Measurements from ENCODE around the gene CA10.

The CA10 gene

DNA sequence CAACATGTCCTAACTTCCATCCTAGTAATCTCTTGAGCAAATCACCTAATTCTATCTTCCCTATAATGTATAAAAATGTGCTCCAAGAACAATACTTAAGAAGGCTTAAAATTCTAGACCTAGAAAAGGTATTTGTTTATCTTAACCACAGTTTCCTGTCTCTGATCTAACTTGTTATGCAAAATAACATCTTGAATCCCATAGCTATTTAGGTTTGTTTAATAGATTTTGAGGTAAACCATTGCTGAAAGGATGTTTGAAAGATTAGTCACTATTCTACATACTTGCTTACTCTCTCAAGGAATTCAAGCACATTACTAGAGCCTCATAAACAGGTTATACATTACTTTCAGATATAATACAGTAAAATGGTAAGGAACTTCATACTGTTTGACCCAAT, 13.0 kb downstream of the CA10 start:
- no peak for DNase-seq

DNA sequence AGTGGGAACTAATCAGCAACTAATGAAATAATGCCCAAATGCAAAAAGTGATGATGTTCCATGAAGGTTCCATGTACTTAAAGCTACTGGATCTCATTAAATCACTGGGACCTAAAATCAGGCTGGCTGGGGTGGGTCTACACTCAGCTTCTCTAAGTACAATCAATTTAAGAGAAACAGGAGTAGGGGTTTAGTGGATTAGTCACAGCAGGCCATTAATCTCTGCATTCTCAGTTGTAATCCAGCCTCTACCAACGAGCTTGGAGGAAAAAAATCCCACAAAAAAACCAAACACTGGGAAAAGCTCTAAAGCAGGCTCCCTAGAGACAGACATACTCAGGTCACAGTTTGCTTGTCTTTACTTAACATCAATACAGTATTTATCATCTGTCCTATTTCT, 15.0 kb downstream of the CA10 start:
- DNase-seq: no peak

DNA sequence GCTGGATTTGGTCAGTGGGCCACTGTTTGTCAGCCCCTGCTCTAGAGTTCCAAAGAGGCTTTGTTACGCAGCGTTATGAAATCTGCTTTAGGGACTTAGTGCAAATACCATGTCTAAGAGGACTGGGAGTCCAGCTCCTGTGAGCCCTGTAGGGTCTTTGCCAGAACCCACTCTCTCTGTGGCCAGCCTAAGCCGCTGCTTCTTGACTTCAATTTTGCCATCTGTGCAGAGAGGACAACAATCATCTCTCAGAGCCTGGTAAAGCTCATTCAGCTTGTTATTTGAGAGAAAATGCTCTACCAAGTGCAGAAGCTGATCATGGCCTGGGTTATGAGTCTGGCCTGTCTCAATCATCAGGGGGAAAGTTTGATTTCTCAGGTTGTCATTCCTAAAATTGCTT, 17.9 kb downstream of the CA10 start:
- no peak for DNase-seq

DNA sequence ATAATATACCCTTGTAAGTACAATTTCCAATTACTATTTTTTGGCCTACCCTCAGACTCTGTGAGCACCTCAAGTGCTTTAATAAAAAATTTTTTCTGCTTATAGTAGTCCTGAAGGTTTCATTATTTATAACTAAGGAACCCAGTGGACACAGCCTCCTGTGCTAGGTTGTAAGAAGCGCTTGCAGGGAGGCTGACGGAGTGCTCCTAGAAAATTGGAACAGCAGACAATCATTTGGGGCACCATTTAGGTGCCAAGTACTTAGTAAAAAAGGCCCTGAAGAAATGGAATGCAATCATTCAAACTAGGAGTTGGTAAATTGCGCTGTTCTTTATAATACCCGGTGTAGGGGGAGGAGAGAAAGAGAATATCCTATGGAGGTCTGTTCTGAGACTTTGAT, 19.8 kb downstream of the CA10 start:
- no peak for DNase-seq

DNA sequence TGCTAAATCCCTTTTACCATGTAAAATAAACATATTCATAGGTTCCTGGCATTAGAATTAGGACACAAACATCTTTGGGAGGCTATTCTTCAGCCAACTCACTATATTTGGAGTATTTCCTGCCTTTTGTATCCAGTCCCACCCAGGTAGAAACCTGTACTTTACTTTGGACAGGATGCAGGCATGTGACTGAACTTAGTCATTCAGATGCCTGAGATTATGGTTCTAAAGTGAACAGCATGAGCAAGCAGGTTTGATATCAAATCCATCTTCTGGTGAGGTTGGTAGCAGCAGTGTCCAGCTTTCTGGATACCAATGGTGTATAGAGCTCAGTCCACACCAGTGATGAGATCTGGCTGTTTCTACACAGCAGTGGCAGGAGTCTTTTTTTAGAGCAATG, 20.2 kb downstream of the CA10 start:
- DNase-seq: no peak

DNA sequence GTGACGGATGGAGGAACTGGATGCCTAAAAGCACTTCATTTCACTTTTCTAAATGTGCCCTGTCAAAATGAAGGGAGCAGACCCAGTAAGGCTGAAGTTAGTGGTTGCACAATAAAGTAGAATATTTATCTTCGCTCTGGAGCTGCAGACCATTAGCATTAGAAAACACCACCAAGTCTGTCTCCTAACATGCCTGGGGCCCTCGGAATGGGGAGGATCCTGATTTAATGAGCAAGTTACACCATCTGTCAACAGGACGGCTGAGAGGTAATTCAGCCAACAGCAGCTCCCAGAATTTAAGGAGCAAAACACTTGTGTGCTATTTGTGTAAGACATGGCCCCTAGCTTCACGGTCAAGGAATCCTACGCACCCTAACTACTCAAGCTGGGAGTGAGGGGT, 22.3 kb downstream of the CA10 start:
- DNase-seq: no peak

DNA sequence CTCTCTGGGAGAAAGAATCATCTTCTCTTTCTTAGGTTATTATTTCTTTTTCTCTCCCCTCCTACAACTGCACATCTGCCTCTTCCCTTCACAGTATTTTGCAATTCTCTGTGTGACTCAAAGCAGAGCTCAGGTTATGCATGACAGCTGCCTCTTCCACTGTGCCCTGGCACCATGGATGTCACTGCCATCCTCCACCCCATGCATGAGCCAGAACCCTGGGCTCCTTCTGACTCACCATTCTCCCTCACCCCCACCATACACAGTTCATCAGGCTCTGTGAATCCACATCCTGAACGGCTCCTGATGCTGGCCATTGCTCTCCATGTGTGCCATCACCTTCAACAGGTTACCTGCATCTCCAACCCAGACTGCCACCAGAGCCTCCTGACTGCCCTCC, 23.9 kb downstream of the CA10 start:
- DNase-seq: no peak

DNA sequence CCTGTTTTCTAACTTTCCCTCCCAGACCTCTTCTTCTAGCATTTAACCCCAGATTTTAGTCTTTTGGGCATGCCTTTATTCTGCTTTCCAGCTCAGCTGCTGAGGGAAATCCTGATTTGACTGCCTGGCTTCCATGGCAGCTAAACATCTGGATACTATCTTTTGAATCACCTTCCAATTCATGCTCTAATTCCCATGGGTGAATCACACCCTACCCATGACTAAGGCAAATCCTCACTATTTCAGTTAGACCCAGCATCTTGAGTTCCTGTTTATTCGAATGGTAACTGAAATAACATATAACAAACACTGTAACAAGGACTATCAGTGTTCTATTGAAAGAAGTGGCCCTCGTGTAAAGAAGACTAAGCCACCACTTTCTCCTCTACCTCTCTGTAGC, 29.8 kb downstream of the CA10 start:
- DNase-seq: no peak

DNA sequence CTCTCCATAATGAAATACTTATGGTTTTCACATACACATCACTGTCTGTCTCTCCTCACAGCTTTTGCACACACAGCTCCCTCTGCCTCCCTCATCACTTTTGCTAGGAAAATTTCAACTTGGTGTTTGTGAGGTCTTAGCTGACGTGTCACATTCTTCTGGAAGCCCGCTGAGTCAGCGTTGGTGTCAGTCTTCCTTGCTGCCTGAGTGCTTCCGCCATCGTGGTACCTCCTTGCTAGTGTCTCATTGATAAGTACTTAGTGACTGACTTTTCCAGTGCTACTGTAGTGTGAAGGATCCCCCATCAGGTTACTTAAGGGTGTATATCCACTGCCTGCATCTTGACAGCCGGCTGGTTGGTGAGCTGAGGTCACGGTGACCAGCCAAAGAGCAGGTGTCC, 33.5 kb downstream of the CA10 start:
- no peak for DNase-seq

DNA sequence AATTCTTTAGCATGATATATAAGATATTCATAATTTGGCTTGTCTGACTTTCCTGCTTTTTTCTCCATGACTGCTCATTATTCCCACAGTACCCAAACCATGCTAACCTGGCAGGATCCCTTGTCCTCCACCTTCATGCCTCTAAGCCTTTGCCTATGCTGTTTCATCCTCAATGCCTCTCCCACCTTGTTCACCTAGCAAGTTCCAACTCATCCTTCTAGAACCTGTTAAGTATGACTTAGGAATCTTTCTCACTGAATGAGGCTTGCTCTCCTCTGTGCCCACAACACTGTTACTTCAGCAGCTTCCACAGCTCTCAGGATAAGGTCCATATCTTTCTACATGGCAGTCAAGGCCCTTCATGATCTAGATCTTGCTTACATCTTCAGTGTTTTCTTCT, 34.0 kb downstream of the CA10 start:
- DNase-seq: no peak

DNA sequence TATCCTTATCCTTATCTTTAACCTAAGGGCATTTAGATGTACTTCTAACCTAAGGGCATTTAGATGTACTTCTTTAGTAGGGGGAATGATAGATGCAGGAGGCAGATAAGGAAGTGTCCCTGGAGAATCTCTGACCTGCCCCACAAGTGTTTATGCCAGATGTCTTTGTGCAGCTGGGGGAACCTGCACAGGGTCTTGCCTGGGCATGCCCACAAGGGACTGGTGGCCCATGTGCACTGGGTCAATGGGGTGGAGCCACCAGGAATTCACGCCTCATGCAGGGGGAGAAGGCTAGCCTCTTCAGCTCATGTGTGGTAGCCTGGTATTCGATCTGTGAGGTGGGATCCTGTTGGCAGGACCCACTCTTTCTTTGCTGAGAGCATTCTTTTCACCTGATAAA, 38.0 kb downstream of the CA10 start:
- no peak for DNase-seq

DNA sequence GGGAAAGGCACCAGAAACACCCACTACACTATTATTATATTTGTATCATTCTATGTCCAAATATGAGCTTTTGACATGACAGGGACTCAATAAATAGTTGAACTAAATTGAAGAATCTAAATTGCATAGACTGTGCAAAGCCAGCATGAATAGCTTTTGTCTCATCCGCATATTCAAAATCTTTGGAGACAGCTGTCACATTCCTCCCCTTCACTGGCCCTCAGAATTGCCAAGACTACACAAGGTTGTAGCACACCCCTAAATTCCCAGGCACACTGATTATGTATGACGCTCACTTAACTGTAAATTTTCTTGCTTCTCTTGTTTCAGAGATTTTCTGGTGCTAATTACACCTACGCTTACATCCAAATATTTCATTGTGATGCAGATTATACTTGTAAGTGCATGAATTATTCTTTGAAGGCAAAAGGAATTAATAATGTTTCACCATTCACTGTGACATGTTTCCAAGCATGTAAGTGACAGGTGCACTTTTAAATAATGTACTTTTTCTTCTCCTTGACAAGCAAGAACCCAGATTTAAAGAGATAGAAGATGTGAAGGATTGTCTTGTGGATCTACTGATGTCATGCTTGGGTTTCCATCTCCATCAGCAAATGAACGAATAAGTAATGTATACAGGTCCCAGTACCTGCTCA, 47.5 kb downstream of the CA10 start:
- no peak for DNase-seq

DNA sequence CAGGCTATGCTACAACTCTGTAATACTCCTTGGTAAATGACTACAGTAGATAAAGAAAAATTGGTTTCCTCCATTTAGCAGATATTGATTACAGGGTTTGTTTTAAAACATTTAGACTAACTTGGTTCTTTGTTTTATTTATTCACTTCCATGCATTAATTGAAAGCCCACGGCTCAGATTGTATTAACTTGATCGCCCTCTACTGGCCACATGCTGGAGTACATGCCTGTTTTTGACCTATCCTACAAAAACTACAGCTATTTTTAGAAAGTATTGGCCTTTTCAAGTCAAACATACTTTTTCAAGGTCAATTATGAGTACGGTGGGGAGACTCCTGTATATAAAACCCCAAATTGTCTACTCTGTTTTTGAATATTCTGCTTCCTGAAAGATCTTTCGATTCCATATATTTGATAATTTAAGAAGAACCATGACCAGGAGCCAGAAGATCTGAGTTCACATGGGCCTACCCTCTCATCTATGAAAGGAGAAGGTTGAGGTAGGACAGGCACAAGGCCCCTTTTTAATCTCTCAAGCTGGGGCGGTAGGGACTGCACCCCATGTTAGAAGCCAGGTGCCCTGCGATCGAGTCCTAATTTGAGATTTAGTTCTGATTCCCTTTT, 51.8 kb downstream of the CA10 start:
- no peak for DNase-seq

DNA sequence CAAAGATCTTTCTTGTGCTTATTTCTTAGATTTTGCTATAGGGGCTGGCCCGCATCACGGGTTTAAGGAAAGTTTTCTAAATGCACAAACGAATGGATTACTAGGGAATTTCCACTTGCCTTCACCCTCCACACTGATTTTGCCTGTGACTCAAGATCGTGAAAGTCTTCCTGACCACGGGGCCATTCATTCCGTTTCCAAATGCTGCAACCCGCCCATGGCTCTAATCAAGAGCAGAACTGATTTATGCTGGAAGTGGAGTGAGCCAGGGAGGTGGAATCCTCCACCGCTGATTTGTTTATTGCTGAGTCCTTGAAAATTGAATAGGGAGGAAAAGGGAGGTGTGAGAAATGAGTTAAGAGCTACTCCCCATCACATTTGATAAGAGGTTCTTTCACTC, 52.4 kb downstream of the CA10 start:
- no peak for DNase-seq

DNA sequence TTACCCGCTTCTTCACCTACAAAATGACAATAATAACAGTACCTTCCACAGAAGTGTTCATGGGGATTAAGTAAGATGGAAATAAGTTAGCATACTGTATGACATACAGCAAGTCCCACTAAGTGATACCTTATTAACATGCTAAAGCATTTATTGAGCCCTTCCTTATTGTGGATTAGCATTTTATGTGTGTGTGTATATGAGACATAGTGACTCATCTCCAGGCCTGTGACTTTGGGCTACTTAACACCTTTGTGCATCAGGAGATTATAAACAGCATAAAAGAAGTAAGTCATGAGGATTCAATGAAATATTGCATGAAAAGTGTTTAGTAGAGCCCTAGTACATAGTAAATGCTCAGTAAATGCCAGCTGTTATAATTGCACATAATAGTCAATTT, 52.9 kb downstream of the CA10 start:
- no peak for DNase-seq

DNA sequence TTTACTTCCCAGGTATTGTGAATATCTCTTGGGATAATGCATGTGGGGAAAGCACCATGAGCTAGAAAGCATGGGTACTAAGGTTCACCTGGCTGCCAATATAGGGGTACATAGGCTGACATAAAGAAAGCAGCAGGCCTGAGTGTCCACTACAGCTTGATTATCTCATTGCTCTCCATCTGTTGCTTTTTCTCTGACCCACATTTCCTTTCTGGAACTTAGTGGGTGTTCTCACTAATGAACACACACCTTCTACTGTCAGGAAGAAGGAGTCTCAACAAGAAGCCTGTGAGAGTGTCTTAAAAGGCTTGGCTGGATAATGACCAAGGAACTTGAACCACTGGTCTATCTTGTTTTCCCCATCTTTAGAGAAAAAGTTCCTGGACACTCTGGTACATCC, 62.5 kb downstream of the CA10 start:
- DNase-seq: no peak

DNA sequence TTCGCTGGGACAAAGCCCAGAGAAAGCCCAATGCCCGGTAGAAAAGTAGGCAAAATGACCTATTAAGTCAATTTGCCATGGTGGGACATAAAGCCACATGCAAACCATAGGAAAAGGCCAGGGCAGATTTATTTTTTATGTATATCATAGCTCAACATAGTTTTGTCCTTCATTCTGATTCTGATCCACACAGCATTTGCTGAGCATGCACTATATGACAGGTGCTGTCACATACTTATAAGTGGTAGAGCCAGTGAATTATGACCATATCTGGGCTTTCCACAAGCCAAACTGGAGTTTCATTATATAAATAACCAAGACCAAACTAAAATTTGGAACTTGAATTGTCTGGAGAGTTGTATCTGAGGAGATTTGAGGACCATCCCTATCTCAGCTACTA, 74.3 kb downstream of the CA10 start:
- no peak for DNase-seq

DNA sequence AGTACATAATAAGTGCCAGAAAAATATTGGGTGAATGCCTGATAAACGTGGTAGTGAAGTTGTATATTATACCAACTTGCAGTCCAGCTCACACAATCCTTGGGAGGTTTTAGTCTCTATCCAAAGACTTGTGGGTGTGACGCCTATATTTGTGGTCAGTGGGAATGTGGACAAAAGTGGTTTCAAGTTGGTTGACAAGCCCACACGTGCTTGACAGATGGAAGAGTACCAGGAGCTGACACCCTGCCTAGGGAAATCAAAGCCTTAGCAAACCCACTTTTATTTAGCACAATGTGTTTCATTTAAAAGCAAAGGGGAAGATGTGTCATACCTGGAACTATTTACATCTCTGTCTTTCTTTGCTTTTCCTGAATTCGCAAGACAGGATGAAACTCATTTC, 79.0 kb downstream of the CA10 start:
- no peak for DNase-seq

DNA sequence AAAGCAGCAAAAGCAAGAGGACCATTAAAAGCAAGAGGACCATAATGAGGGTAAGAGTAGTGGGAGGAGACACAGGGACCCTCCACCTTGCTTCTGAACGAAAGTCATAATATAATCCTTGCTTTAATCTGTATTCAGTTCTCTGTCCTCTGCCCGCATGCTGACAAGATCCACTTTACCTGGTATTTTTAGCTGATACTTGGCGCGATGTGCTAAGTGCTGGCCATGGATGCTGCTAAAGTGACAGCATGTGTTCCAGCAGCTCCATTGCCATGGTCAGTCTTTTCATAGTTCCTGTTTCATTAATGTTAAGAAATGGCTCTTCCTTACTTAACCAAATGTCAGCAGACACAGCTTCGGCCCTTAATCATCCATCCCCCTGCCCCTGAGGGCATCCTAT, 86.8 kb downstream of the CA10 start:
- no peak for DNase-seq

DNA sequence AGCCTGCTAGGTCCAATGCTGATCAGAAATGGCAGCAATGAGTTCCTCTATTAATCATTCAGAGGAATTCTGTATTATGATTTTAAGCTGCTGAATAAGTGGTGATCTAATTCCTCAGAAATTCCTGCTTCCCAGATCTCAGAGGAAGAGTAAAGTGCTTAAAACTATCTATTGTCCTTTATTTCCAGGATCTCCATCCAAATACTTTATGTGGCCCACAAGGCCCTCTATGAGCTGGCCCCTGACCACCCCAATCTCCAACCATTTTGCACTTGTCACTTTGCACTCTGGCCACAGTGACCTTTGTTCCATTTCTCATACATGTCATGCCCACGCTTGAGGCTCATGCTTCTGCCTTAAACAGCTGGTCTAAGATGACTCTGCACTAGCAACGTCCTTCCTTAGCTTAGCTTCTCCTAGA, 93.7 kb downstream of the CA10 start:
- no peak for DNase-seq

DNA sequence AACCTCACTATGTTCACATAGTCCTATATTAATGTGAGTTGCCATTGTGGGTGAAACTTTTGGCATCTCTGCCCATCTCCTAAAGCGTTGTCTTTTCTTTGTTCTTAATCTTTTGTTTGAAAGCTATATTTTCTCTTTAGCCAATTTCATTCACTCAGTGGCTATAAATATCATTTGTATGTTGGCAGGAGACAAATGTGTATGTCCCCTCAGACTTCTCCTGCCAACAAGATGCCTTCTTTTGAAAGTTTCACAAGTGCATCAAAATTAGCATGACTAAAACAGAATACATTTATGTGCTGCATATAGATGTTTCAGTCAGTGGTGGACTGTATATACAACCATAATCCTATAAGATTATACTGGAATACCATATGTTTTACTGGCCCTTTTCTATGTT, 109.0 kb downstream of the CA10 start:
- no peak for DNase-seq

DNA sequence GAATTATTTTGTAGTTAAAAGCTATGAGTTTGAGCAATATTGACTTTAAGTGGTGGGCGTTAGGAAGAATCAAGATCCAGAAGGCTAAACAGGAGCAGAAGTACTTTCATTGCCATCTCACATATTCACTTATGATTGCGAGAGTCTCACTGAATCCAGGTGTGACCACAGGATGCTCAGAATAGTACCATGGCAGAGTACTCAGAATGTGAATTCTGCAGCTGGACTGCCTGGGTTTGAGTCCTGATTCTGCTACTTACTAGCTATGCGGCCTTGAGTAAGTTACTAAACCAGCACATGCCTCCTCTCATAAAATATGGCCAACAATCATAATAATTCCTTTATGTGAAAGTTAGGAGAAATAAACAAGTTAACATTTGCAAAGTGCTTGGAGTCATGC, 109.5 kb downstream of the CA10 start:
- no peak for DNase-seq

DNA sequence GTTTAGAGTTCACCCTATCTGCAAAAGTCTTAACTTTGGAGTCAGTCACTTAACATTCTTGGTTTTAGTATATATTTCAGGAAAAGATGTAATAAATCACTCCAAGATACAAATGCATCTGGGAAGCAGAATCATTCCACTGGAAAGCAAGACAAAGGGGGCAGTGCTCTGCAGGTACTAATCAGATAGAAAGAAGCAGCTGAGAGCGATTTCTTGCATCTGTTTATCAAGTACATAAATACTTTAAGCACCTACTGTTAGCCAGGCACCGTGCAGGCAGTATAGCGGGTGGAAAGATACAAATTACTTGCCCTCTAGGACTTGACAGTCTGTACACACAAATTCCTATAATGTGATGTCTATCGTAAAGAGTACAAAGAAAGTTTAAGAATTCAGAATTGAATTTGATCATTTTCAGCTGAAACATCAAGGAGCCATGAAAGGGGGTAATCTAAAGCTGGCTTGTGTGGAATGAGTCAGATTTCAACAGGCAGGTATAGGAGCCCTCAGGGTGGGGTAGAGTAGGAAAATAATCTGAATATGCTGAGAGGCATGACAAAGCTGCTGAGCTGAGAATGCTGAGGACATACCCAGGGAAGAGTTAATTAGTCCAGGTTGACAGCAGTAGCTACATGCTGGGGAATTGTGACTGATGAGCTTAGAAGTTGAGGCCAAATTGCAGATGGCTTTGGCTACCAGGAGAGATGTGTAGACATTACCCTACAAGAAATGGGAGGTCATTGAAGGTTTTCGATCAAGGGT, 110.2 kb downstream of the CA10 start:
- DNase-seq: no peak

DNA sequence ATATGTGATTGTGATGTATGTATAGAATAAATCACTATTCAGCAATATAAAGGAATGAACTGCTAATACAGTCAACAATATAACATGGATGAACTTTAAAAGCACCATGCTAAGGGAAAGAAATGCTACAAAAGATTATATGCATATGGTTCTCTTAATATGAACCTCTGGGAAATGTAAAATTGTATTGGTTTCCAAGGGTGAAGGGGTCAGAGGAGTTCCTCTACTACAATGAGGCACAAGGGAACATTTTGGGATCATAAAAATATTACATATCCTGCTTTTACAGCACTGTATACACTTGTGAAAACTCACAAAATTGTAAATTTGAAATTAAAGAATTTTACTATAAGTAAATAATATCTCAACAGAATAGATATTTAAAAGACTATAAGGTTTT, 111.4 kb downstream of the CA10 start:
- DNase-seq: no peak
